Esophagus muscularis mucosa (tissue), 3 donors: ENCODE measurements around the gene ANKS1A.

ENCODE experiments used
- CTCF ChIP-seq, 3 experiments: fragments of 200-600 bp in 2 of 3; fragments of 450-650 bp in 1 of 3; sonication (generic) in 2 of 3; IDR thresholded peaks; one replicate each; pipeline ENCODE4 v1.5.1; 2017 to 2019; ENCODE audit warnings: antibody characterized with exemption in 3 of 3, mild to moderate bottlenecking in 2 of 3, moderate library complexity in 1 of 3
- POLR2A ChIP-seq: fragments of 450-650 bp; IDR thresholded peaks from one replicate; pipeline ENCODE4 v1.6.1; 2017; ENCODE audit warnings: antibody characterized with exemption, moderate library complexity, mild to moderate bottlenecking, low read depth

GRCh38 chr6:35058358-35058675 lies 169.3 kb downstream of the ANKS1A start:
- no peak for TF ChIP-seq CTCF (IDR thresholded peaks at IDR 0.05)
- no peak for TF ChIP-seq POLR2A
